ENCODE measurements around the gene AIFM2. TPM values are rescaled to one million over a fixed set of nuclear protein-coding genes. Genes with fewer than 3 reads are reported as not detected.

The AIFM2 gene
- total and polyA plus RNA-seq, 2 of the 13 experiments (the other 11 are each of a cell fraction or from before 2014, with no cell fraction given), result 20.3 to 29.5 TPM

- TF ChIP-seq ZNF275 (CRISPR knock-in tag; IDR thresholded peaks at IDR 0.05; ENCODE audit: borderline replicate concordance), result no peak
- no peak for TF ChIP-seq TP53 (CRISPR knock-in tag; conservative IDR thresholded peaks at IDR 0.05)
- no peak for TF ChIP-seq CHCHD3 (CRISPR knock-in tag; IDR thresholded peaks at IDR 0.05)
- no peak for TF ChIP-seq POLR2AphosphoS2 (IDR thresholded peaks at IDR 0.05; ENCODE audit: low read depth, low read length)
- no peak for TF ChIP-seq CENPT (CRISPR knock-in tag; IDR thresholded peaks at IDR 0.05; ENCODE audit: low read depth)
- no peak for TF ChIP-seq TFDP1 (CRISPR knock-in tag; IDR thresholded peaks at IDR 0.05; ENCODE audit: borderline replicate concordance)
- TF ChIP-seq, protein P1, sequence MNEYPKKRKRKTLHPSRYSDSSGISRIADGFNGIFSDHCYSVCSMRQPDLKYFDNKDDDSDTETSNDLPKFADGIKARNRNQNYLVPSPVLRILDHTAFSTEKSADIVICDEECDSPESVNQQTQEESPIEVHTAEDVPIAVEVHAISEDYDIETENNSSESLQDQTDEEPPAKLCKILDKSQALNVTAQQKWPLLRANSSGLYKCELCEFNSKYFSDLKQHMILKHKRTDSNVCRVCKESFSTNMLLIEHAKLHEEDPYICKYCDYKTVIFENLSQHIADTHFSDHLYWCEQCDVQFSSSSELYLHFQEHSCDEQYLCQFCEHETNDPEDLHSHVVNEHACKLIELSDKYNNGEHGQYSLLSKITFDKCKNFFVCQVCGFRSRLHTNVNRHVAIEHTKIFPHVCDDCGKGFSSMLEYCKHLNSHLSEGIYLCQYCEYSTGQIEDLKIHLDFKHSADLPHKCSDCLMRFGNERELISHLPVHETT (CRISPR knock-in tag; conservative IDR thresholded peaks at IDR 0.05), result no peak
- TF ChIP-seq, protein P2, sequence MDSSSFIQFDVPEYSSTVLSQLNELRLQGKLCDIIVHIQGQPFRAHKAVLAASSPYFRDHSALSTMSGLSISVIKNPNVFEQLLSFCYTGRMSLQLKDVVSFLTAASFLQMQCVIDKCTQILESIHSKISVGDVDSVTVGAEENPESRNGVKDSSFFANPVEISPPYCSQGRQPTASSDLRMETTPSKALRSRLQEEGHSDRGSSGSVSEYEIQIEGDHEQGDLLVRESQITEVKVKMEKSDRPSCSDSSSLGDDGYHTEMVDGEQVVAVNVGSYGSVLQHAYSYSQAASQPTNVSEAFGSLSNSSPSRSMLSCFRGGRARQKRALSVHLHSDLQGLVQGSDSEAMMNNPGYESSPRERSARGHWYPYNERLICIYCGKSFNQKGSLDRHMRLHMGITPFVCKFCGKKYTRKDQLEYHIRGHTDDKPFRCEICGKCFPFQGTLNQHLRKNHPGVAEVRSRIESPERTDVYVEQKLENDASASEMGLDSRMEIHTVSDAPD (CRISPR knock-in tag; IDR thresholded peaks at IDR 0.05), result no peak
- TF ChIP-seq, protein P3, sequence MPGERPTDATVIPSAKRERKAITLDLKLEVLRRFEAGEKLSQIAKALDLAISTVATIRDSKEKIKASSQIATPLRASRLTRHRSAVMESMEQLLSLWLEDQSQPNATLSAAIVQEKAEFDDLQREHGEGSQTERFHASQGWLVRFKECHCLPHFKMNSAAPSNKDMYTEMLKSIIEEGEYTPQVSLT (CRISPR knock-in tag; IDR thresholded peaks at IDR 0.05; ENCODE audit: borderline replicate concordance, low read depth), result no peak
- TF ChIP-seq ZNF792 (CRISPR knock-in tag; IDR thresholded peaks at IDR 0.05), result no peak
- TF ChIP-seq ZNF562 (CRISPR knock-in tag; IDR thresholded peaks at IDR 0.05; ENCODE audit: borderline replicate concordance), result no peak
- TF ChIP-seq, protein P4, sequence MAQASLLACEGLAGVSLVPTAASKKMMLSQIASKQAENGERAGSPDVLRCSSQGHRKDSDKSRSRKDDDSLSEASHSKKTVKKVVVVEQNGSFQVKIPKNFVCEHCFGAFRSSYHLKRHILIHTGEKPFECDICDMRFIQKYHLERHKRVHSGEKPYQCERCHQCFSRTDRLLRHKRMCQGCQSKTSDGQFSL (CRISPR knock-in tag; IDR thresholded peaks at IDR 0.05), result no peak
- TF ChIP-seq, protein P5, sequence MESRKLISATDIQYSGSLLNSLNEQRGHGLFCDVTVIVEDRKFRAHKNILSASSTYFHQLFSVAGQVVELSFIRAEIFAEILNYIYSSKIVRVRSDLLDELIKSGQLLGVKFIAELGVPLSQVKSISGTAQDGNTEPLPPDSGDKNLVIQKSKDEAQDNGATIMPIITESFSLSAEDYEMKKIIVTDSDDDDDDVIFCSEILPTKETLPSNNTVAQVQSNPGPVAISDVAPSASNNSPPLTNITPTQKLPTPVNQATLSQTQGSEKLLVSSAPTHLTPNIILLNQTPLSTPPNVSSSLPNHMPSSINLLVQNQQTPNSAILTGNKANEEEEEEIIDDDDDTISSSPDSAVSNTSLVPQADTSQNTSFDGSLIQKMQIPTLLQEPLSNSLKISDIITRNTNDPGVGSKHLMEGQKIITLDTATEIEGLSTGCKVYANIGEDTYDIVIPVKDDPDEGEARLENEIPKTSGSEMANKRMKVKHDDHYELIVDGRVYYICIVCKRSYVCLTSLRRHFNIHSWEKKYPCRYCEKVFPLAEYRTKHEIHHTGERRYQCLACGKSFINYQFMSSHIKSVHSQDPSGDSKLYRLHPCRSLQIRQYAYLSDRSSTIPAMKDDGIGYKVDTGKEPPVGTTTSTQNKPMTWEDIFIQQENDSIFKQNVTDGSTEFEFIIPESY (CRISPR knock-in tag; IDR thresholded peaks at IDR 0.05), result peak; percentile 100
- TF ChIP-seq HNRNPL (IDR thresholded peaks at IDR 0.05; ENCODE audit: low read depth, low read length), result peak; percentile 86
- TF ChIP-seq FOXO1 (CRISPR knock-in tag; IDR thresholded peaks at IDR 0.05), result no peak
- no peak for TF ChIP-seq ISX (CRISPR knock-in tag; conservative IDR thresholded peaks at IDR 0.05)
- no peak for TF ChIP-seq PHF21A (CRISPR knock-in tag; IDR thresholded peaks at IDR 0.05)
- TF ChIP-seq THAP9 (CRISPR knock-in tag; IDR thresholded peaks at IDR 0.05; ENCODE audit: borderline replicate concordance), result no peak
These were observed 25.4 kb downstream of the AIFM2 start (continued) for GRCh38 chr10:70106958-70107791.

Measured in HepG2 (cell line).